GM19035 (cell line): ENCODE results near the gene APBB2.
"Not testable (repeated sequence)": the region's sequence is repeated elsewhere in the genome, so short reads cannot be mapped to it uniquely, and the experiment has no call there.

ENCODE experiments used
- ATAC-seq: cut with Tn5 transposase; IDR thresholded peaks from one replicate; pipeline ENCODE4 v1.9.1; 2021; ENCODE audit not compliant: unreplicated experiment

APBB2 gene

GRCh38 chr4:41069838-41070237 is 144.5 kb downstream of the APBB2 start:
- no peak for ATAC-seq

DNA sequence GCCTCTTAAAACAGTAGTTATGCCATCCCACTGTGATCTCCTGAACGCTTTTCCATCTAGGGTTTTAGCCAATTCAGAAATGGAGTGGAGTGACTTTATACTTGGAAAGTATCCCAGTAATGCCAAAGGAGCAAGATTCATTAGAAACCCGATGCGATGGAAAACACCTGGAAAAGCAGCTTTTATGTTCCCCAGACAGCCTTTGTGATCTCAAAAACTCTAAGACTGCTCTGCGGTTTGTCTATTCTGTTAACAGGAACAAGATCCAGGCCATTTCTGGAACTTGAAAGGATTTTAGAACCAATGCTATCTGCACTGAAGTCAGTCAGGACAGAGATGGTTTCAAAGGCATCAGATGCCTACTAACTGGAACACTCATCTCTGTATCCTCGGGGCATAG is 145.1 kb downstream of the APBB2 start:
- no peak for ATAC-seq

DNA sequence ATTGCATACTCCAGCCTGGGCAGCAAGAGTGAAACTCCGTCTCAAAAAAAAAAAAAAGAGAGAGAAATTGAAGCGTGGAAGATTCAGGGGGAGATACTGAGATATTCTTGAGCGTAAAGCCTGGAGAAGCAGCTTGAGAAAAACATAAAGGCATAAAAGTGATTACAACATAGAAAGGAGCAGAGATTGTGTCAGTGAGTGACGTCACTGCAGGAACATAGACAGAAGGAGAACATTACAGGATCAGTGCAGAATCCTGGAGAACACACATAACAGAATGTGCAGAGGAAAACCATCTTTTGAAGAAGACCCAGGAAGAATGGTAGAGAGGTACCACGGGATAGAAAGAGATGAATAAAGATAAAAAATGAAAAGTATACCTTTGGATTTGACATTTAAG is 147.0 kb downstream of the APBB2 start:
- no peak for ATAC-seq

DNA sequence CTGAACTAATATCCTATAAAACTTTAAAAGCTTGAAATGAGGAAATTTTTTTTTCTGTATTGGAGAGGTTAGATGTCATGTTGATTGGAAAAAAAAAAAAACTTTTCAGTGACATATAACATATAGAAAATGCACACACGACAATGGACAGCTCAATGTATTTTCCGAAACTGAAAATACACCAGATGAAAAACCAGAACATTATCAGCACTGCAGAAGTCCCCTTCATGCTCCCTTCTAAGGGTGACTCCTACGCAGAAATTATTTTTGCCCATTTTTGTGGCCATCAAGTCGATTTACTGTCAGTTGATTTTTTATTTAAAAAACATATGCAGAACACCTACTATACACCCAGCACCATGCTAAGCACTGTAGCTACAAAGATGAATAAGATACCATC is 148.3 kb downstream of the APBB2 start:
- no peak for ATAC-seq

- no peak for ATAC-seq
Measured at GRCh38 chr4:41065434-41066006, 148.8 kb downstream of the APBB2 start.

GRCh38 chr4:41064953-41065352 is 149.4 kb downstream of the APBB2 start:
- no peak for ATAC-seq

DNA sequence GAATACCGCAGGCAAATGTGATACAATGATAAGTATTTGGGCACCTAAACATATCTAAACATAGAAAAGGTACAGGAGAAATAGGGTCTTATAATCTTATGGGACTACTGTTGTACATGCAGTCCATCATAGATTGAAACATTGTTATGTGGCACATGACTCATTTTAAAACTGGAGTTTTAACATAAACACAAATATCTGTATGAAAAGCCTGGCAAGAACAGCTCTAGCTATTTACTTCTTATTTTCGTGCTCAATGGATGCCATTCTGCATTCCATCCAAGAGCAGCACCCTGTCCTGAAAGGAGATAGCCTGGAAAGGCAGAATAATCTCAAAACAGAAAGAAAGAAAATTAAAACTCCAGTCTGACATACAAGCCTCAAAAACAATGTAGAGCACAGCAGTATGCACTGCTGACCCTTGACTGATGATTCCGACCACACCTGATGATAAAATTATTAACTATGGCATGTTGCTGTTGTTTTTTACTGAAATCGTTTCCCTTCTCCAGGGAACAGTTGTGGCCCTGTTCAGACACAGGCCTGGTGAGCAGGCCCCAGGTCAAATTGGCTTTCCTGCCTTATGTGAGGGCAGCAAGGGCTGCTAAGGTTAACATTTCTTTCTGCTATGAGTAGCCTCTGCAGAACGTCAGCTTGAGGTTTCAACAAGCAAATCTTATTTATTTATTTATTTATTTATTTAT is 152.7 kb downstream of the APBB2 start:
- no peak for ATAC-seq

- no peak for ATAC-seq
Measured at GRCh38 chr4:41060352-41061334, 153.7 kb downstream of the APBB2 start.

- not testable (repeated sequence) for ATAC-seq
Measured at GRCh38 chr4:41059411-41059810, 154.9 kb downstream of the APBB2 start.

GRCh38 chr4:41058426-41058825 is 155.9 kb downstream of the APBB2 start:
- no peak for ATAC-seq

GRCh38 chr4:41057467-41057866 is 156.9 kb downstream of the APBB2 start:
- ATAC-seq = no peak

GRCh38 chr4:41052287-41052686 is 162.1 kb downstream of the APBB2 start:
- no peak for ATAC-seq

- no peak for ATAC-seq
Measured at GRCh38 chr4:41050880-41051775, 163.2 kb downstream of the APBB2 start.

GRCh38 chr4:41050116-41050515 is 164.2 kb downstream of the APBB2 start:
- ATAC-seq = no peak

DNA sequence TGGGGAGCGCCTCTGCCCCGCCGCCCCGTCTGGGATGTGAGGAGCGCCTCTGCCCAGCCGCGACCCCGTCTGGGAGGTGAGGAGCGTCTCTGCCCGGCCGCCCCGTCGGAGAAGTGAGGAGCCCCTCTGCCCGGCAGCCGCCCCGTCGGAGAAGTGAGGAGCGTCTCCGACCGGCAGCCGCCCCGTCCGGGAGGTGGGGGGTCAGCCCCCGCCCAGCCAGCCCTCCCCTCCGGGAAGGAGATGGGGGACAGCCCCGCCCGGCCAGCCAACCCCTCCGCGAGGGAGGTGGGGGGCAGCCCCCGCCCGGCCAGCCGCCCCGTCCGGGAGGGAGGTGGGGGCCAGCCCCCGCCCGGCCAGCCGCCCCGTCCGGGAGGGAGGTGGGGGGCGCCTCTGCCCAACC is 165.2 kb downstream of the APBB2 start:
- not testable (repeated sequence) for ATAC-seq

DNA sequence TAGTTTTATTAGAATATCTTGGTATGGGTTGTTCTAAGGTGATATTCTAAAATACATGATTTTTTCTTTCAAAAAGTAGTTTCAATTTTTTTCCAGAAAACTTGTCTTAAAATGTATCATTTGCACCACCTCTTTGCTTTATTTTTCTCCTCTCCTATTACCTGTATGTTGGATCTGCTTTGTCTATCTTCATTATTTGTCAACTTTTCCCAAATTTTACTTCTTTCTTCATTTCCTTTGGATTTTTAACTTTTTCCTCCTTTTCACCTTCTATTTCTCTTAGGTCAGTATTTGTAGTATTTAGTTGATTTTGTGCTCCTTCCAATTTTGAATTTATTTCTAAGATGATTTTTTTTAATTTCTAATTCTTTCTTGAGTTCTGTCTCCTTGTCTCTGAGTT is 169.6 kb downstream of the APBB2 start:
- no peak for ATAC-seq

- no peak for ATAC-seq
Measured at GRCh38 chr4:41044165-41044564, 170.2 kb downstream of the APBB2 start.

- no peak for ATAC-seq
Measured at GRCh38 chr4:41043465-41043864, 170.9 kb downstream of the APBB2 start.

DNA sequence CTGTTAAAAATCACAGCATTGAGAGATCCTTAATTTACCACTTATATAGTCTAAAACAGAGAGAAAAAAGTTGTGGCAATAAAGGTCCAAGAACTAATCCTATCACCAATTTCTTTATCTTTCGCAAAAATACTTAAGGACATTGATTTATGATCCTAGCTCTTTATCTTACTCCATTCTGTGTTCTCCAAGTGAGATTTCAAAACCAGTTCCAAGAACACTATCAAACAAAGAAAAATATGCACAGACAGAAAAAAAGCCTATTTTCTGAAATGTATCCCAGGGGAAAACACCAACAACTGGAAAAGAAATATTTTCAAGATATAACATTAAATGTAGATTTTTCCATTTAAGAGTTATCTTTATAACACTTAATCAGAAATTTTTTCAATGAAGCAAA is 172.8 kb downstream of the APBB2 start:
- no peak for ATAC-seq

GRCh38 chr4:41039317-41039716 is 175.0 kb downstream of the APBB2 start:
- ATAC-seq = no peak

DNA sequence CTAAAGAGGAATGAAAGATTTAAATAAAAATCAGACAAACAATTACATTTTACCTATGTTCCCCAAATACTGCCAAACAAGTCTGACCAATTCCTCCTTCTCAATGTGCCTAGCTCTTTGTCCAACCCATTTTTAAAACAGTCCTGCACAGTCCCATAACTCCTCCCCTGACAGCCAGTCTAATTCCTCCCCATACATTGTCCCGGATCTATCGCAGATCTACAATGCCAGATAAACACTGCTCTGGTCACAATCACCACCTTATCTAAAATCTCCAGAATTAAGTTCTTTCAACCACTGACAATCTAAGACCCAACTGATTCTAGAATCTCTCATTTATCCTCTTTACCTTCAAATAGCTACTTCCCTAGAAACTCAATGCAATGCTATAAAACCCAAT is 176.0 kb downstream of the APBB2 start:
- no peak for ATAC-seq
